ENCODE measurements around the gene MDM1. TPM values are rescaled to one million over a fixed set of nuclear protein-coding genes. Genes with fewer than 3 reads are reported as not detected.

The MDM1 gene
- total and polyA plus RNA-seq, 2 of the 13 experiments (the other 11 are each of a cell fraction or from before 2014, with no cell fraction given) = 4.6 to 15.2 TPM

DNA sequence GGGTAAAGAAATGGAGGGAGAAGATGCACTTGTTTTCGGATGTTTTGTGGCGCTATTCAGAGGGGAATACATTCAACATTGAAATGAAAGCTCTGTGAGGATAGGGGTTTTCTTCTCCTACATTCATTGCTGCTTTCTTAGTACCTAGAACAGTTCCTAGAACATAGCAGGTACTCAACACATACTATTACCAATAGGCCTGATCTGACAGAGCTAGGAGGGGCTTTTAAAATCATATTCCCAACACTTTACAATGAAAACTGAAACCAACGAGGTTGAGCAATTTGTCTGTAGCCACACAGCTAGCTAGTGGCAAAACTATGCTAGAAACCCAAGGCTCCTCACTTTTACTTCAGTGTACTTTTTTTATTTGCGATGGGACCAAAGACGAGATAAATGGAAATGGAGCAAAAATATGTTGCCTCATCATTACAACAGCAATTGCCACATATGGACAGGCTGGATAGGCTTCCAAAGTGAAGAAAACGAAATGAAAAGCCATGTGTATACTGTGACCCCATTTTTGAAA lies 55.7 kb downstream of the MDM1 start:
- POLR2A ChIA-PET = no interaction called here
- CTCF ChIA-PET (ENCODE audit: low intra/inter-chr PET ratio, low total read pairs) = no interaction called here
- in situ Hi-C loops (cut with HindIII; ENCODE audit: extremely low pct_ligation_motif_present, low pct_unique_long_range_greater_than_20kb) = no loop called here
- Histone ChIP-seq H3K36me3 (replicated peaks in 1 of 2; ENCODE audit: control insufficient read depth in 1 of 2, insufficient read depth in 2 of 2, low read length in 2 of 2) (no peaks in the 10 kb centered on the region), H3K4me3 (replicated peaks in 1 of 3; ENCODE audit: insufficient read depth in 1 of 3, low read depth in 2 of 3, low read length in 3 of 3) (no peak overlapping the region), H3K9ac (ENCODE audit: insufficient read depth, low read depth, low read length) (no peak overlapping the region), H3K27ac (ENCODE audit: extremely low read length, insufficient read depth, low read length) (no peak overlapping the region), H4K20me1 (ENCODE audit: insufficient read depth, low read length) (no peaks in the 10 kb centered on the region), H3K4me1 (ENCODE audit: insufficient read depth, low read length) (no peaks in the 10 kb centered on the region), H3K79me2 (ENCODE audit: insufficient read depth, low read length) (no peaks in the 10 kb centered on the region), H2AFZ (ENCODE audit: low read length) (no peak overlapping the region), H3K9me3 (ENCODE audit: low read length) (no peaks in the 10 kb centered on the region), H3K4me2 (ENCODE audit: low read depth, low read length) (no peak overlapping the region), H3K27me3 (ENCODE audit: control insufficient read depth in 1 of 2, insufficient read depth in 2 of 2, low read length in 2 of 2) (peaks cover 0 to 2% of the 10 kb centered on the region in 2 experiments; a peak in 1 of 5 replicates)
- DNase-seq (ENCODE audit: low spot score) (no peak), FAIRE-seq (no peak), ATAC-seq (no peak)
- TF ChIP-seq TSC22D2 (CRISPR knock-in tag; IDR thresholded peaks at IDR 0.05; ENCODE audit: borderline replicate concordance) (no peak), GABPB1 (CRISPR knock-in tag; IDR thresholded peaks at IDR 0.05) (no peak), ZNF12 (CRISPR knock-in tag; IDR thresholded peaks at IDR 0.05) (no peak), HOXA9 (CRISPR knock-in tag; IDR thresholded peaks at IDR 0.05; ENCODE audit: borderline replicate concordance) (no peak), ZKSCAN8 (CRISPR knock-in tag; IDR thresholded peaks at IDR 0.05; ENCODE audit: borderline replicate concordance) (no peak), JUNB (CRISPR knock-in tag; IDR thresholded peaks at IDR 0.05; ENCODE audit: borderline replicate concordance) (no peak)
- TF ChIP-seq, protein P1, sequence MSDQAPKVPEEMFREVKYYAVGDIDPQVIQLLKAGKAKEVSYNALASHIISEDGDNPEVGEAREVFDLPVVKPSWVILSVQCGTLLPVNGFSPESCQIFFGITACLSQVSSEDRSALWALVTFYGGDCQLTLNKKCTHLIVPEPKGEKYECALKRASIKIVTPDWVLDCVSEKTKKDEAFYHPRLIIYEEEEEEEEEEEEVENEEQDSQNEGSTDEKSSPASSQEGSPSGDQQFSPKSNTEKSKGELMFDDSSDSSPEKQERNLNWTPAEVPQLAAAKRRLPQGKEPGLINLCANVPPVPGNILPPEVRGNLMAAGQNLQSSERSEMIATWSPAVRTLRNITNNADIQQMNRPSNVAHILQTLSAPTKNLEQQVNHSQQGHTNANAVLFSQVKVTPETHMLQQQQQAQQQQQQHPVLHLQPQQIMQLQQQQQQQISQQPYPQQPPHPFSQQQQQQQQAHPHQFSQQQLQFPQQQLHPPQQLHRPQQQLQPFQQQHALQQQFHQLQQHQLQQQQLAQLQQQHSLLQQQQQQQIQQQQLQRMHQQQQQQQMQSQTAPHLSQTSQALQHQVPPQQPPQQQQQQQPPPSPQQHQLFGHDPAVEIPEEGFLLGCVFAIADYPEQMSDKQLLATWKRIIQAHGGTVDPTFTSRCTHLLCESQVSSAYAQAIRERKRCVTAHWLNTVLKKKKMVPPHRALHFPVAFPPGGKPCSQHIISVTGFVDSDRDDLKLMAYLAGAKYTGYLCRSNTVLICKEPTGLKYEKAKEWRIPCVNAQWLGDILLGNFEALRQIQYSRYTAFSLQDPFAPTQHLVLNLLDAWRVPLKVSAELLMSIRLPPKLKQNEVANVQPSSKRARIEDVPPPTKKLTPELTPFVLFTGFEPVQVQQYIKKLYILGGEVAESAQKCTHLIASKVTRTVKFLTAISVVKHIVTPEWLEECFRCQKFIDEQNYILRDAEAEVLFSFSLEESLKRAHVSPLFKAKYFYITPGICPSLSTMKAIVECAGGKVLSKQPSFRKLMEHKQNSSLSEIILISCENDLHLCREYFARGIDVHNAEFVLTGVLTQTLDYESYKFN (CRISPR knock-in tag; conservative IDR thresholded peaks at IDR 0.05) = no peak
- TF ChIP-seq, protein P2, sequence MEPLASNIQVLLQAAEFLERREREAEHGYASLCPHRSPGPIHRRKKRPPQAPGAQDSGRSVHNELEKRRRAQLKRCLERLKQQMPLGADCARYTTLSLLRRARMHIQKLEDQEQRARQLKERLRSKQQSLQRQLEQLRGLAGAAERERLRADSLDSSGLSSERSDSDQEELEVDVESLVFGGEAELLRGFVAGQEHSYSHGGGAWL (CRISPR knock-in tag; IDR thresholded peaks at IDR 0.05) = no peak
- intact Hi-C loops (cut with micrococcal nuclease; ENCODE audit: unreplicated experiment) = no loop called here
- BruUV-seq (replicated peaks) = no TSS peak
- 37% methylated on average over 6 of the region's 6 CpGs for WGBS (ENCODE audit: low lambda C conversion rate)
